Iris pigment epithelial cell (primary cell): ENCODE data around the gene SCAF8.
"Not testable (repeated sequence)": the region's sequence is repeated elsewhere in the genome, so short reads cannot be mapped to it uniquely, and the experiment has no call there.

Experiments used
- DNase-seq: peaks from one replicate; pipeline ENCODE4 v3.0.0-alpha.2; 2011; ENCODE audit warnings: low read depth

The SCAF8 gene

GRCh38 chr6:154733626-154734382 lies 588 bp downstream of the SCAF8 start:
- peak; percentile 99 for DNase-seq

- DNase-seq = no peak
Observed at GRCh38 chr6:154736618-154737259, 3.5 kb downstream of the SCAF8 start.

GRCh38 chr6:154737424-154737823 lies 4.2 kb downstream of the SCAF8 start:
- no peak for DNase-seq

GRCh38 chr6:154738551-154738961 lies 5.3 kb downstream of the SCAF8 start:
- peak; percentile 44 for DNase-seq

GRCh38 chr6:154740658-154741057 lies 7.4 kb downstream of the SCAF8 start:
- DNase-seq = no peak

- no peak for DNase-seq
Observed at GRCh38 chr6:154742891-154743290, 9.7 kb downstream of the SCAF8 start.

GRCh38 chr6:154744029-154744745 lies 11.0 kb downstream of the SCAF8 start:
- not testable (repeated sequence) for DNase-seq

- no peak for DNase-seq
Observed at GRCh38 chr6:154745243-154745642, 12.0 kb downstream of the SCAF8 start.

GRCh38 chr6:154749341-154749740 lies 16.1 kb downstream of the SCAF8 start:
- no peak for DNase-seq

GRCh38 chr6:154751011-154751800 lies 18.0 kb downstream of the SCAF8 start:
- DNase-seq = no peak

- DNase-seq = no peak
Observed at GRCh38 chr6:154752022-154752421, 18.8 kb downstream of the SCAF8 start.

GRCh38 chr6:154754152-154754551 lies 20.9 kb downstream of the SCAF8 start:
- DNase-seq = peak; percentile 40

- DNase-seq = no peak
Observed at GRCh38 chr6:154757352-154758050, 24.3 kb downstream of the SCAF8 start.

- no peak for DNase-seq
Observed at GRCh38 chr6:154758125-154758524, 24.9 kb downstream of the SCAF8 start.

GRCh38 chr6:154763650-154764049 lies 30.4 kb downstream of the SCAF8 start:
- peak; percentile 48 for DNase-seq

GRCh38 chr6:154765273-154765672 lies 32.1 kb downstream of the SCAF8 start:
- DNase-seq = no peak

- DNase-seq = no peak
Observed at GRCh38 chr6:154766288-154766687, 33.1 kb downstream of the SCAF8 start.

GRCh38 chr6:154767003-154767723 lies 33.9 kb downstream of the SCAF8 start:
- DNase-seq = peak; percentile 19

GRCh38 chr6:154768280-154768679 lies 35.1 kb downstream of the SCAF8 start:
- peak; percentile 21 for DNase-seq

GRCh38 chr6:154773610-154774089 lies 40.4 kb downstream of the SCAF8 start:
- DNase-seq = no peak

GRCh38 chr6:154779157-154779556 lies 45.9 kb downstream of the SCAF8 start:
- DNase-seq = not testable (repeated sequence)
